ENCODE measurements around the gene PITX2.
"Not testable (repeated sequence)": the region's sequence is repeated elsewhere in the genome, so short reads cannot be mapped to it uniquely, and the experiment has no call there.

PITX2 gene

GRCh38 chr4:110610620-110610939 is 12.3 kb downstream of the PITX2 start:
- DNase-seq, result no peak

- no peak for DNase-seq
Measured at GRCh38 chr4:110609044-110609750, 13.7 kb downstream of the PITX2 start.

GRCh38 chr4:110605077-110605476 is 17.8 kb downstream of the PITX2 start:
- DNase-seq, result no peak

GRCh38 chr4:110602061-110602460 is 20.8 kb downstream of the PITX2 start:
- DNase-seq, result no peak

- no peak for DNase-seq
Measured at GRCh38 chr4:110597582-110597981, 25.3 kb downstream of the PITX2 start.

- no peak for DNase-seq
Measured at GRCh38 chr4:110596431-110596830, 26.4 kb downstream of the PITX2 start.

- no peak for DNase-seq
Measured at GRCh38 chr4:110595583-110595982, 27.3 kb downstream of the PITX2 start.

- DNase-seq, result no peak
Measured at GRCh38 chr4:110589297-110589696, 33.6 kb downstream of the PITX2 start.

GRCh38 chr4:110587666-110588285 is 35.1 kb downstream of the PITX2 start:
- no peak for DNase-seq

GRCh38 chr4:110586131-110586850 is 36.6 kb downstream of the PITX2 start:
- DNase-seq, result no peak

- DNase-seq, result not testable (repeated sequence)
Measured at GRCh38 chr4:110576696-110577095, 46.2 kb downstream of the PITX2 start.
